ENCODE data around the gene ASTE1.

GRCh38 chr3:130981469-130981868 lies 45.2 kb downstream of the ASTE1 start:
- TF ChIP-seq RAD21 (IDR thresholded peaks at IDR 0.05; ENCODE audit: low read depth) (no peak), CTCF (IDR thresholded peaks at IDR 0.05 in 2 of 3, conservative IDR thresholded peaks at IDR 0.05 in 1 of 3; ENCODE audit: borderline replicate concordance in 1 of 3, insufficient read depth in 1 of 3, low read depth in 2 of 3, low read length in 2 of 3) (no peak), POLR2A (IDR thresholded peaks at IDR 0.05; ENCODE audit: borderline replicate concordance, extremely low read depth, insufficient read depth, insufficient read length) (no peak), JUND (IDR thresholded peaks at IDR 0.05) (no peak), POLR2AphosphoS5 (IDR thresholded peaks at IDR 0.05; ENCODE audit: low read depth, low read length) (no peak), MAX (IDR thresholded peaks at IDR 0.05) (no peak), EZH2 (IDR thresholded peaks at IDR 0.05) (no peak), YY1 (IDR thresholded peaks at IDR 0.05; ENCODE audit: extremely low read depth, insufficient replicate concordance, low read depth, low read length) (no peak), ELF1 (IDR thresholded peaks at IDR 0.05; ENCODE audit: borderline replicate concordance, low read depth) (no peak), REST (IDR thresholded peaks at IDR 0.05; ENCODE audit: low read depth) (no peak), ZNF274 (IDR thresholded peaks at IDR 0.05; ENCODE audit: low read depth, low read length) (no peak), TCF7L2 (IDR thresholded peaks at IDR 0.05; ENCODE audit: borderline replicate concordance, extremely low read depth, insufficient read depth, insufficient read length) (no peak), SIN3A (IDR thresholded peaks at IDR 0.05; ENCODE audit: low read depth) (no peak), SRF (IDR thresholded peaks at IDR 0.05; ENCODE audit: low read depth) (no peak)
